ENCODE results near the gene MLLT1.

DNA sequence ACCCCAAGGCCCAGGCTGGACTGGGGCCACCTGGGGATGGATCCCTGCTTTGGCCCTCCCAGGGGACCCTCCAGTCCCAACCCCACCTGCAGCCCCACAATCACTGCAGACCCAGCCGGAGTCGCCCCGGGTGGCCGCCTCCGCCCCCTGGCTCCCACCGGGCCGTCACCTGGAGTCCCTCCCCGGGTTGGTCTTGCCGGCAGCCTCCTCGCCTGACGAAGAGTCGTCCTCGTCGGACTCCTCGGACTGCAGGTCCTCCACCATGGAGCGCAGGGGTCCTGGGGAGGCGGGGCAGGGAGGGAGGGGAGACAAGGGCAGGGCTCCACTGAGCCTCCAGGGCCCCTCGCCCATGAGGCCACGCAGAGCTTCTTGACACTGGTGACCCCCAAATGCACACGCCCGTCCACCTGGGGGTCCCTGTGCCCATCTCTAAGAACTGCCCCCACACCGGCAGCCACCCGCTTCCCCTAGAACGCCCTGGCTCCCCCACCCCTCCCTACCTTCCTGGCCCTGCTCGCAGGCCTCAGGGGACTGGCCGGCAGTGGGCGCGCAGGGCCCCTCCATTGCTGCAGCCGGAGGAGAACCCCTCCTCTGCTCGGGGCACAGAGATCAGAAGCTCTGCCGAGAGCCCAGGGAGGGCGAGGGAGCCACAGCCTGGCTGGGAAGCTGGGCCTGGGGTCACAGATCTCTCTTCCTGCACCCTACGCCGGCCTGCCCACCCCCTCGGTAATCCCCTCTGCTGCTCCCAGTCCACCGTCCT, 63.4 kb downstream of the MLLT1 start:
- TF ChIP-seq, protein P1, sequence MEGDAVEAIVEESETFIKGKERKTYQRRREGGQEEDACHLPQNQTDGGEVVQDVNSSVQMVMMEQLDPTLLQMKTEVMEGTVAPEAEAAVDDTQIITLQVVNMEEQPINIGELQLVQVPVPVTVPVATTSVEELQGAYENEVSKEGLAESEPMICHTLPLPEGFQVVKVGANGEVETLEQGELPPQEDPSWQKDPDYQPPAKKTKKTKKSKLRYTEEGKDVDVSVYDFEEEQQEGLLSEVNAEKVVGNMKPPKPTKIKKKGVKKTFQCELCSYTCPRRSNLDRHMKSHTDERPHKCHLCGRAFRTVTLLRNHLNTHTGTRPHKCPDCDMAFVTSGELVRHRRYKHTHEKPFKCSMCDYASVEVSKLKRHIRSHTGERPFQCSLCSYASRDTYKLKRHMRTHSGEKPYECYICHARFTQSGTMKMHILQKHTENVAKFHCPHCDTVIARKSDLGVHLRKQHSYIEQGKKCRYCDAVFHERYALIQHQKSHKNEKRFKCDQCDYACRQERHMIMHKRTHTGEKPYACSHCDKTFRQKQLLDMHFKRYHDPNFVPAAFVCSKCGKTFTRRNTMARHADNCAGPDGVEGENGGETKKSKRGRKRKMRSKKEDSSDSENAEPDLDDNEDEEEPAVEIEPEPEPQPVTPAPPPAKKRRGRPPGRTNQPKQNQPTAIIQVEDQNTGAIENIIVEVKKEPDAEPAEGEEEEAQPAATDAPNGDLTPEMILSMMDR (IDR thresholded peaks at IDR 0.05 in 2 of 3, conservative IDR thresholded peaks at IDR 0.05 in 1 of 3; ENCODE audit: control insufficient read depth in 2 of 3, extremely low read depth in 1 of 3, insufficient read depth in 1 of 3, low read depth in 3 of 3, low read length in 3 of 3): no peak
- no peak for TF ChIP-seq SREBF1 (IDR thresholded peaks at IDR 0.05; ENCODE audit: low read length)
- no peak for TF ChIP-seq EP300 (IDR thresholded peaks at IDR 0.05; ENCODE audit: borderline replicate concordance in 1 of 2, control insufficient read depth in 1 of 2, low read depth in 2 of 2, low read length in 2 of 2)
- TF ChIP-seq SMC3 (IDR thresholded peaks at IDR 0.05; ENCODE audit: borderline replicate concordance, low read length): no peak
- no peak for TF ChIP-seq ESRRA (IDR thresholded peaks at IDR 0.05; ENCODE audit: low read length)
- TF ChIP-seq JUNB (IDR thresholded peaks at IDR 0.05): no peak
- TF ChIP-seq SRF (IDR thresholded peaks at IDR 0.05; ENCODE audit: low read depth in 2 of 2, low read length in 2 of 2): no peak
- no peak for TF ChIP-seq SMARCA5 (IDR thresholded peaks at IDR 0.05)
